GM21825 (cell line): ENCODE data around the gene LDLRAD4.

Experiments
- ATAC-seq: cut with Tn5 transposase; IDR thresholded peaks from one replicate; pipeline ENCODE4 v1.9.1; 2021; ENCODE audit warnings: mild to moderate bottlenecking, moderate library complexity; ENCODE audit not compliant: unreplicated experiment

The LDLRAD4 gene

DNA sequence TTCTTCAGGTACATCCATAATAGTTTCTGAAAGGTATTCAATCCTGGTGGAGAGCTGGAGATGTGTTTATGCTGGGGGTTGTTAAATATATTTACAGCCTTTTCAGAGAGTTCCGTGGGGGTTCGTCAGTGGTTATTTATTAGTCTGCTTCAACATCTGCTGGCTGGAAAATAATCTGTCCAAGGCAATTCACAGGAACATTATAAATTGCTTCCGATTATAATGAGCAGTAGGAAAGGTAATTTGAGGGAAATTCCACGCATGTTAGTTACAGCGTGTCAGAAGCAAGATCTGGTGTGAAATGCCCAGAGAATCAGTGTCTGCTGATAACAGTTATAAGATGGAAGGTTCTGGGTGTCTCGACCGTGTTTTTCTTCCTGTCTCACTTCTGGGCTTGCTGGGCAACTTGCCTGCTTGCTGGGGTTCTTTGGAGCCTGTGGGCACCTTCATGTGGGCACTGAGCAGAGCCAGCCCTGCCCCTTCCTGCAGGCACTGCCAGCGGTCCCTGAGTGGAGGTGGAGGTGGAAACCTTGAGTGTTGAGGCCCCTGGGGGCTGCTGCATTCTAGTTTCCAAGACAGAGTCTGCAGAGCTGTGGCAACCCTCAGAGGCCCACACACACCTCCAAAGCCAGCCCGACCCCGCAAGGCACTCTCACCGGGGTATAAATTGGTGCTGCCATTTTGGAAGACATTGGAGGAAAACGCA is 322.1 kb downstream of the LDLRAD4 start:
- no peak for ATAC-seq

DNA sequence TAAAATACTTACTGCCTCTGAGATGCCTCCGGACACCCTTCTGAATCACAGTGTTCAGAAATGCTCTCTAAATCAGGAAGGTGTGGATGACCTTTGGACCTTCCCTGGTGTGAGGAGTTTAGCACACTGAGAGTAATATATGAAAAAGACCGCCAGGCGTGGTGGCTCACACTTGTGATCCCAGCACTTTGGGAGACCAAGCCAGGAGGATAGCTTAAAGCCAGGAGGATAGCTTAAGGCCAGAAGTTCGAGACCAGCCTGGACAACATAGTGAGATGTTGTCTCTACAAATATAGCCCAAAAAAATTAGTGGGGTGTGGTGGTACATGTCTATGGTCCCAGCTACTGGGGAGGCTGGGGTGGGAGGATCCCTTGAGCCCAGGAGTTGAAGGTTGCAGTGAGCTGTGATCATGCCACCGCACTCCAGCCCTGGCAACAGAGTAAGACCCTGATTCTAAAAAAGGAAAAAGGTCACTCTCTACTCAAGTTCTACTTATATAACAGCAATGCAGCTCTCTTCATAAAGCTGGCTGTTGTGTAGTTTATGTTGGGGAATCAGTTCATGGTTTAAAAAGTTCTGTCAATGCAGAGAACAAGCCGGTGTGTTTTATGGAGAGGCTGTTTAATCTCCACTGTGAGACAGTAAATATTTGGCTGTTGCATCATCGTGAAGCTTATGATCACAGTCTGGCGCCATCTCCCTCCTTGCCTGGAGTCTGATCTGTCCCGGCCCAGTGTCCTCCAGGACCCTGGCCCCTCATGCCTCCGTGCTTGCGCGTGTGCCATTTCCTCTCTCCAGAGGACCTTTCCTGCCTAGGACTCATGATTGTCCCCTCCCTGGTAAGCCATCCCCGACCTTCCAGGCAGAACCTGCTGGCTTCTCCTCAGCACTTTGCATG is 323.3 kb downstream of the LDLRAD4 start:
- no peak for ATAC-seq

- ATAC-seq, result no peak
Measured at GRCh38 chr18:13542520-13542847, 323.9 kb downstream of the LDLRAD4 start.

DNA sequence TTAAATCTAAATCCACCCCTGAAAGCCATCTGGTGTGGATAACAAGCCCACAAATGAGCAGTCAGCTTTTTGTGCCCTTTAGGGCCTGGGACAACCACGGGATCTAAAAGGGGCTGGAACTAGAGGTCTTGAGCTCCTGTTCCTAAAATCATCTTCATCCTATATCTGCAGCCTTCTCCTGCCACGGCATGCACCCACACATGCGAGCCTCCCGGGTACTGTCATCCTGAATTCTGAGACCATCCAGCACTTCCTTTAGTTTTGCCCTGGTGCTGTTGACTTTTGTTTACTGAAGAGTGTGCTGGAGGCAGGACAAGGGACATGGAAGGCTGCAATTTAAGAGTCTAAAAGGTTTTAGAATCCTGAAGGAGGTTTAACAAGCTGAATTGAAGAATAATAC is 324.6 kb downstream of the LDLRAD4 start:
- no peak for ATAC-seq

- no peak for ATAC-seq
Measured at GRCh38 chr18:13543811-13544732, 325.5 kb downstream of the LDLRAD4 start.

DNA sequence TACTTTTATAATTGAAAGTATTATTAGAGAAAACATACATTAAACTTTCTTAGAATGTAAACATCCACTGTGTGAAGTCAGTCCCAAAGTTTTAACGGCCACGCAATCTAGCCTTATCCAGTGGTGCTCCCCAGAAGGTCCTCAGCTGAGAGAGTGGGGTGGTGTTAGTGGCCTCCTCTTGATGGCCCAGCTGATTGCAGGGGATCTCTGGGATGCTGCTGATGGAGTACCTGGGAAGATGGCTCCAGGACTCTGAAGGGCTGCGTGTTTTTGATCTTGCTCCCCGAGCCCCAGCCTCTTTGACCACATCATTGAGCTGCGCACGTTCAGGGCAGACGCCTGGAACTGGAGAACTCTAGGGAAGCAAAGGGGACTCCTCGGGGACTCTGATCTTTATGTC is 326.4 kb downstream of the LDLRAD4 start:
- no peak for ATAC-seq

- no peak for ATAC-seq
Measured at GRCh38 chr18:13545514-13545913, 327.0 kb downstream of the LDLRAD4 start.

GRCh38 chr18:13545955-13546354 is 327.4 kb downstream of the LDLRAD4 start:
- ATAC-seq, result no peak

DNA sequence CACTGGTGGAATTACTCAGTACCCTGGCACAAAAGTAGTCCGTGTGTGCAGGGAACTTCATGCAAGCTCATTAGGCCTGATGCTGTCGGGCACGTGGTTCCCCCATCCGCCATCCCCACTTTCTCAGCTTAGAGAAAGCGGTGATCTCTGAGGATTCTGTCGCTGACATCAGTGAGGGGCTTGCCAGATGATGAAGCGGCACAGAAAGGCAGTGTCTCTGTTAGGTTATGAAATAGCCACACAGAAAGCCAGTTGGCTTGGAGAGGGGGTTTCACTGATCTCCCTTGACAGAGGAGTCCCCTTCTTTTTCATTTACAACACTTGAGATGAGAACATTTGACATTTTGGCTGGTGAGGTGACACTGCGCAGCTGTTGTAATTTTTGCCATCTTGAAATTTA is 328.1 kb downstream of the LDLRAD4 start:
- no peak for ATAC-seq

- no peak for ATAC-seq
Measured at GRCh38 chr18:13547347-13547746, 328.8 kb downstream of the LDLRAD4 start.

DNA sequence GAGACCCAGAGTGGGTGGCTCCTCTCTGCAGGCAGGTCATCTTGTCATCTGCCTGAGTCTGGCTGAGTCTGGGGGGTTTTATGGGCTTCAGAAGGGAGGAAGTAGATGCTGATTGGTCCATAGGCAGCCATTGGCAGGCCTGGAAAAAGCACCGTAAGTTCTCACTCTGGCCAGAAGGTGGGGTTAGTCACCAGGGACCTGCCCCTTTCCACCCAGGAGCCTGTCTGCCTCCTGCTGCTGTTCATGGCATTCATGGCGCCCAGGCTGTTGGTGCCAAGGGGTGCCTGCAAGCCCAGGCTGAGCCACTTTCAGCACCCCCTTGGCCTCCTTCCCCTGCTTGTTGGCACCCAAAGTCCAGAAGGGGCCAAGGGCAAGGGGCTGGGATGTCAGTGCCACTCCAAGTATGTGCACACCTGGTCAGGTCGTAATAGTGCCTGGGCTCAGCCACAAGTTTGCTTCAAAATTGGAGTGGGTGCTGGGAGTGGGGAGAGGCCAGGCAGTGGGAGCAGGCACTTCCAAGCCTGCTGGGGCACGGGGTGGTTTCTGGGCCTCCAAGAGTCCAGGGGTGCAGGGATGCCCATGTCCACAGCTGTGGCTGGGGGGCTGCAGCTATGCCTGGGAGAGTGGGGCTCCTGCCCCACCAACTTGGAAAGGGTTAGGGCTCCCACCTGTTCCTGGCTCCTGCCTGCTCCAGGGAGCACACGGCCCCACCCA is 329.7 kb downstream of the LDLRAD4 start:
- no peak for ATAC-seq

- ATAC-seq, result peak; percentile 72
Measured at GRCh38 chr18:13548966-13549879, 330.7 kb downstream of the LDLRAD4 start.

- no peak for ATAC-seq
Measured at GRCh38 chr18:13549880-13550232, 331.3 kb downstream of the LDLRAD4 start.

DNA sequence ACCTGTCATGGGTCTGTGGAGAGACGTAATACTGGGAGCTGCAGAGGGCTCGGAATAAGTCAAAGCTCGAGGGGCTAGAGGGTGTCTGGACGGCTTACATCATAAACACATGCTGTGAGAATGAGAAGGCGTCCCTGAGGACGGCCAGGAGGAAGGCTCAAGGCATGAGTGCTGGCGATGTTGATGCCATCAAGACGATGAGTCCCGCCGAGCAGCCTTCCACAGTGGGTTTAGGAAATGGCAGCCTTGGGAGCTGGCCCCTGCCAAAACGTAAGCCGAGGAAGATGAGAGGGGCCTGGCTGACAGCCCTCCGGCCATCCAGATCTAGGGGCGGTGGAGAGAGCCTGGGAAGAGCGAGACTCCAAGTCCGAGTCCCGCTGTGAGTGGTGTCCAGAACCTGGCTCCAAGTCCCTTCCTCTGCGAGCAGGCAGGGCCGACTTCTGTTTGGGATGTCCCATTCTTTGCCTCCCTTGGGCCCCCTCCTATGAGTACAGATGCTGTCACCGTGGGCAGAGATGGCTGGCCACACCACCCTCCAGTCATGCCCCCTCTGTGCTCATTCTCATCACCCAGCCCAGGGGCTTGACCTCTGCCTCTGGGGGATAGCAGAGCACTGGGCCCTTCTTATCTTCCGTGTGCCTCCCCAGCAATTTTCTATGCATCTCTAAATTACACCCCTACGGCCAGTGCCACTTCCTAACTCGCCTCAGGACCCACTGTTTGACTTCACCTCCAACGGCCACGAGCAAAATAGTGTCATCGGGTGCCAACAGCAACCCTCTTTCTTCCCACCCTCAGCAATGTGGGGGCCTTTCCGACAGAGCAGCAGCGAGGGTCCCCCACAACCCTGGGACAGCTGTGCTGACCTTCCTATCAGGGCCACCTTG is 332.1 kb downstream of the LDLRAD4 start:
- ATAC-seq, result no peak

DNA sequence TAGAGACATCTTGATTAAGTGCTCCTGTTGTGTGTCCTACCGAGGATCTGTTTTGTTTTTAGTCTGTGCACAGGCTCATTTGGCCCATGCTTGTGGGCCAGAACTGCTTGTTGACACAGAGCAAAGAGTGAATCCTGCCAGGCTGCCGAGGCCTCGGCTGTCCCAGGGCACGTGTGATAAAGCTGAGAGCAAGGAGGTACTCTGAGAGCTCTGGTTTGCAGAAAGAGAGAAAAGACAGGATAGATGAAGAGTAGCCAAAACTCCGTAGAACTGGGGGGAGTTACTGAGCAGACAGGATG is 332.7 kb downstream of the LDLRAD4 start:
- ATAC-seq, result no peak

DNA sequence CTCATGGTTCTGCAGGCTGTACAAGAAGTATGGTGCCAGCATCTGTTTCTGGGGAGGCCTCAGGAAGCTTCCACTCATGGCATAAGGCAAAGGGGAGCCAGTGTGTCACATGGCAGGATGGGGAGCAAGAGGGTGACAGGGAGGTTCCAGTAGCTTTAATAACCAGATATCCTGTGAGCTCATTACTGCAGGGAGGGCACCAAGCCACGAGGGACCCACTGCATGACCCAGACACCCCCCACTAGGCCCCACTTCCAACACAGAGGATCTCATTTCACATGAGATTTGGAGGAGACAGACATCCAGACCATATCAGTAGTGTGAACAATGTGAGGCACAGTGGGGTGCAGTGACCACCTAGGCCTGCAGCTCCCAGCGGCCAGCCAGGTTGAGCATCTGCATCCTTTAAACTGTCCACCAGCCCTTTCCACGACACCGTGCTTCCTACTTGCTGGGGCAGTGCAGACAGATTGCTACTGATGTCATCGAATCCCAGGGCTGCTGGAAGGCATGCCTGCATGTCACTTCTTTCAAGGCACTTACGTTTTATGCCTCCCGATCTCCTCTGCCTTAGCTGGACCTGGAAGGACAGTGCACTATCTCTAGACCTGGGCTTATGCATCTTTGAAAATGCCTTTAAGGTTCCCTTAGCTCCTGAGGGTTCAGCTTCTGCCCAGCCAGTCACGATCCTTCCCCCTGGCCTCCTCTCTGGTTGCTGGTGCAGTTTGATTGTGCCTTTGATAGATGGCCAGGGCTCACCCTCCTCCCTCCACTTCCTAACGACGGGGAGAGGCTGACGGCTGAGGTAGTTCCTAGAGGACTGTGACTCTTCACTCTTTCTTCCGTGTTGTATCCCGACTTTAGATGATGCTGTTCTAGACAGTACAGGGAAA is 333.5 kb downstream of the LDLRAD4 start:
- ATAC-seq, result no peak

DNA sequence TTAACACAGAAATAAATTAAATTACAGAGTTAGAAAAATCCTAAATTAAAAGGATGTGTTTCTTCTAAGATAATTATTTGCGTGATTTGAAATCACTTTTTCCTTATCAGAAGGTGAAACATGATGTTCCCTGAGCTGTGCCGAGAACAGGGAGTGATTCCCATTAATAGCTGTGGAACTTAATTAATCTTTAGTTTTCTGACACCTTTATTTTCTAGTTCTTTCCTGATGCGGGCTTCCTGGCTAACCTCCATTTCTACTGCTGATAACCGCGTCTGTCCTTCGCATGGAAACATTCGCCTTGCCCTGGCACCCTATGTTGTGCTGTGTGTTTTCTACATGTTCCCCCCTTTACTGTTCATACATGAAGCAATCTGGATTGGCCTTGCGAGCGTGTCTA is 334.9 kb downstream of the LDLRAD4 start:
- no peak for ATAC-seq

- ATAC-seq, result no peak
Measured at GRCh38 chr18:13555192-13555591, 336.6 kb downstream of the LDLRAD4 start.
